ENCODE results near the gene AADACL4. TPM values are rescaled to one million over a fixed set of nuclear protein-coding genes. Genes with fewer than 3 reads are reported as not detected.

AADACL4 gene
- total and polyA plus RNA-seq, 10 donors: 0.04 to 0.32 (median 0.26) TPM; not detected in 6

DNA sequence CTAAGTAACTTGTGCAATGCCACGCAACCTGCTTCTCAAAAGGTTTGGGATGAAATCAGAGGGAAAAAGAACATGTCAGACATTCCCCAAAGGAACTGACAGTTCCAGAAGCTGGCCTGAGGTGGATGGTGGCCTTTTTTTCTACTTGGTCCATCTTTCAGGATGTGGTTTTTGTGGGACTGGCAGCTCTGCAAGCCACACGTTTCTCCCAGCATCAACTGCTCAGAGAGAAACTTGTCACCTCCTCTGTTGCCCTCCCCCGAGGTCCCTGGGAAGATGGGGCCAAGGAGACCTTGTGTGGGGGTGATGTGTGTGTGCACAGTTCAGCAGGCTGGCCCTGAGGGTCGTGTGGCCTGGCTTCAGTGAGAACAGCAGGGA, 23.4 kb upstream of the AADACL4 start:
- intact Hi-C loops (cut with DNase I; ENCODE audit: low total_unique reads): no loop called here
- WGBS, 5 donors: 24 to 39% (median 28%) methylated on average over 4 of the region's 4 CpGs

DNA sequence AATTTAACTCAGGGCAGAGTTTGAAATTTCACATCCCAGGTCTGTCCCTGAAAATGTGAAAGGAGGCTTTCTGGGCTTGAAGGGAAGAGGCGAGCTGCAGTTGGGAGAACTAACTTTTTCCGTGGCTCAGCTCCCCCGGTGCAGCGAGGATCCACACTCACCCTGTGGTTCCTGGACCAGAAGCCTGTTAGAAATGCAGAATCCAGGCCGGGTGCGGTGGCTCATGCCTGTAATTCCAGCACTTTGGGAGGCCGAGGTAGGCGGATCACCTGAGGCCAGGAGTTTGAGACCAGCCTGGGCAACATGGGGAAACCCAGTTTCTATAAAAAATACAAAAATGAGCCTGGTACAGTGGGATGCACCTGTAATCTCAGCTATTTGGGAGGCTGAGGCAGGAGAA, 23.0 kb upstream of the AADACL4 start:
- H3K36me3 ChIP-seq: no peaks in the 10 kb centered on the region
- peak overlapping the region in 1 of 8 donors; percentile 28 for H3K27ac ChIP-seq
- peak; percentile 39 for DNase-seq
- no peaks in the 10 kb centered on the region for H3K9me3 ChIP-seq
- intact Hi-C loops (cut with DNase I; ENCODE audit: low total_unique reads): no loop called here
- no peak overlapping the region for H3K4me3 ChIP-seq
- H3K4me1 ChIP-seq: peaks cover 24 to 65% (median 49%) of the 10 kb centered on the region in 6 donors
- WGBS, 5 donors: 92 to 95% (median 94%) methylated on average over 8 of the region's 8 CpGs
- peaks cover 0 to 38% (median 7%) of the 10 kb centered on the region in 7 donors for H3K27me3 ChIP-seq (replicated peaks in 1 of 7)
- TF ChIP-seq POLR2AphosphoS5 (IDR thresholded peaks at IDR 0.05) (no peak), POLR2A (IDR thresholded peaks at IDR 0.05) (no peak)
- TF ChIP-seq, protein P1, sequence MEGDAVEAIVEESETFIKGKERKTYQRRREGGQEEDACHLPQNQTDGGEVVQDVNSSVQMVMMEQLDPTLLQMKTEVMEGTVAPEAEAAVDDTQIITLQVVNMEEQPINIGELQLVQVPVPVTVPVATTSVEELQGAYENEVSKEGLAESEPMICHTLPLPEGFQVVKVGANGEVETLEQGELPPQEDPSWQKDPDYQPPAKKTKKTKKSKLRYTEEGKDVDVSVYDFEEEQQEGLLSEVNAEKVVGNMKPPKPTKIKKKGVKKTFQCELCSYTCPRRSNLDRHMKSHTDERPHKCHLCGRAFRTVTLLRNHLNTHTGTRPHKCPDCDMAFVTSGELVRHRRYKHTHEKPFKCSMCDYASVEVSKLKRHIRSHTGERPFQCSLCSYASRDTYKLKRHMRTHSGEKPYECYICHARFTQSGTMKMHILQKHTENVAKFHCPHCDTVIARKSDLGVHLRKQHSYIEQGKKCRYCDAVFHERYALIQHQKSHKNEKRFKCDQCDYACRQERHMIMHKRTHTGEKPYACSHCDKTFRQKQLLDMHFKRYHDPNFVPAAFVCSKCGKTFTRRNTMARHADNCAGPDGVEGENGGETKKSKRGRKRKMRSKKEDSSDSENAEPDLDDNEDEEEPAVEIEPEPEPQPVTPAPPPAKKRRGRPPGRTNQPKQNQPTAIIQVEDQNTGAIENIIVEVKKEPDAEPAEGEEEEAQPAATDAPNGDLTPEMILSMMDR (IDR thresholded peaks at IDR 0.05 in 8 of 11, conservative IDR thresholded peaks at IDR 0.05 in 3 of 11): no peak

More for the DNA sequence above, 23.4 kb upstream of the AADACL4 start:
- Histone ChIP-seq H3K4me1 (peaks cover 24 to 69% (median 54%) of the 10 kb centered on the region in 6 donors), H3K4me3 (no peak overlapping the region), H3K36me3 (no peaks in the 10 kb centered on the region), H3K9me3 (no peaks in the 10 kb centered on the region), H3K27ac (peak overlapping the region in 3 of 8 donors; percentile 13 to 82 (median 28)), H3K27me3 (replicated peaks in 1 of 7) (peaks cover 0 to 42% (median 7%) of the 10 kb centered on the region in 7 donors)
- TF ChIP-seq POLR2A (IDR thresholded peaks at IDR 0.05) (no peak), POLR2AphosphoS5 (IDR thresholded peaks at IDR 0.05) (no peak)
- TF ChIP-seq, protein P1 (IDR thresholded peaks at IDR 0.05 in 8 of 11, conservative IDR thresholded peaks at IDR 0.05 in 3 of 11): no peak
- DNase-seq: peak; percentile 74

DNA sequence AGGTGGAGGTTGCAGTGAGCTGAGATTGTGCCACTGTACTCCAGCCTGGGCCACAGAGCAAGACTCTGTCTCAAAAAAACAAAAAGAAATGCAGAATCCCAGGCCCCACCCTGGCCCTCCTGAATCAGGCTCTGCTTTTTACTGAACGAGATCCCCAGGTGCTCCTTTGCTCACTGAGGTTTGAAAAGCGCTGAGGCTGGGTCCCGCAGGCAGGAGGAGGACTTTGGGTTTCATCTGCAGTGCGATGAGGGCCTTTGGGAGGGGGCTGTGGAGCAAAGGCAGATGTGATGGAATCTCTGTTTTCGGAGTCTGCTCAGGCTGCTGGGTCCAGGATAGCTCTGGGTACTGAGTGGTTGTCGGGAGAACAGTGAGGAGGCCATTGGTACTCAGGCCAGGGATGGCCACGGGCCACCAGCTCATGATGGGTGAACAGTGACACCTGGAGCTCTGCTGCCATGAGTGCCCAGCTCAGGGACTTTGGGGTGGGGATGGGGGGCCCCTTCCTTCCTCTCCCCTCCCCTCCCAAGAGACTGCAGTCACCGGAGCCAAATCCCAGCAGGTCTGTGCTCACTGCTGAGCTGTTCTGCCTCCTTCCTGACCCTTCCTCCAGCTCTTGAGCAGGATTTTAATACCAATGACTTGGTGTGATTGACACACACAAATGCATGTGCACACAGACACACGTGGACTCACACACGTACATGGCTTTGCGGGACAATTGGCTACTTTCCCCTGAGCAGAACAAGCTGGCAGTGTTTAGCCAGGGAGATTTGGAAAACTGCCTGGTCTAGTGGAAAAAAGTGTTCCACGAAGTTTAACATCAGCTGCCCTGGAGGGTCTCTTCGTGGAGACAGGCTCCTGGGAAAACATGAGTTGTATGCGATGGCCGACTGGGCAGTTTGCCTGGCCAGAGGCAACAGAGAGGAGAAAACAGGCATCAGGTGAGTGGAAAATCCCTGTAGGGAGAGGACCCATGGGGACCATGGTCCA, 22.2 kb upstream of the AADACL4 start:
- Histone ChIP-seq H3K27me3 (replicated peaks in 1 of 7) (peaks cover 0 to 30% (median 7%) of the 10 kb centered on the region in 7 donors), H3K9me3 (no peaks in the 10 kb centered on the region), H3K4me1 (peaks cover 24 to 58% (median 43%) of the 10 kb centered on the region in 6 donors), H3K36me3 (no peaks in the 10 kb centered on the region), H3K27ac (no peak overlapping the region), H3K4me3 (no peak overlapping the region)
- 76 to 84% (median 80%) methylated on average over 14 to 15 of the region's 15 CpGs for WGBS, 5 donors
- peak; percentile 65 for DNase-seq
- no peak for TF ChIP-seq POLR2AphosphoS5 (IDR thresholded peaks at IDR 0.05)
- TF ChIP-seq POLR2A (IDR thresholded peaks at IDR 0.05): no peak
- TF ChIP-seq, protein P1 (IDR thresholded peaks at IDR 0.05 in 8 of 11, conservative IDR thresholded peaks at IDR 0.05 in 3 of 11): no peak
- intact Hi-C loops (cut with DNase I; ENCODE audit: low total_unique reads): no loop called here

DNA sequence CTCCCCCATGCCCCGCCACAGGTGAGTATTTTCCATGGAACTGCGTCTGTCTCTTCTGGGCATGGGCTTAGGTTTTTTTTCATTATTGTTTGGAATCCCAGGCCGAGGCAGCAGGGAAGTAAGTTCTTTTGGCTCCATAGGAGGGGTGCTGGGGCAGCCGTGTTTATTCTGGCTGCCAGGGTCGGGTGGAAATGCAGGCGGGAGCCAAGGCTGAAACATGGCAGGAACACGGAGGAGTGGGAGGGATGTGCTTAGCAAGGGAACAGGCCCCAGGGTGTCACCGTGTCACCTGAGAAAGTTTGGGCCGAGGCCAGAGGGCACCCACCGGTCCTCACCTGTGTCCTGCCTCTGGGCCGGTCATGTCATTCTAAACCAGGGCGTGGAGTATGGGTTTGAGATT, 21.4 kb upstream of the AADACL4 start:
- Histone ChIP-seq H3K4me1 (peaks cover 22 to 49% (median 35%) of the 10 kb centered on the region in 6 donors), H3K36me3 (no peaks in the 10 kb centered on the region), H3K27ac (no peak overlapping the region), H3K27me3 (replicated peaks in 1 of 7) (peaks cover 0 to 22% (median 0%) of the 10 kb centered on the region in 7 donors), H3K9me3 (no peaks in the 10 kb centered on the region), H3K4me3 (no peak overlapping the region)
- 79 to 89% (median 85%) methylated on average over 12 of the region's 12 CpGs for WGBS, 5 donors
- TF ChIP-seq POLR2AphosphoS5 (IDR thresholded peaks at IDR 0.05) (no peak), POLR2A (IDR thresholded peaks at IDR 0.05) (no peak)
- TF ChIP-seq, protein P1 (IDR thresholded peaks at IDR 0.05 in 8 of 11, conservative IDR thresholded peaks at IDR 0.05 in 3 of 11): no peak
- peak; percentile 36 for DNase-seq
- intact Hi-C loops (cut with DNase I; ENCODE audit: low total_unique reads): no loop called here

Data from spleen (tissue), 11 donors.